HG03457 (cell line): ENCODE results near the gene SLC12A8.
"Not testable (repeated sequence)": the region's sequence is repeated elsewhere in the genome, so short reads cannot be mapped to it uniquely, and the experiment has no call there.

ENCODE experiments used
- ATAC-seq: cut with Tn5 transposase; IDR thresholded peaks from one replicate; pipeline ENCODE4 v1.9.1; 2021; ENCODE audit warnings: moderate number of reproducible peaks; ENCODE audit not compliant: unreplicated experiment

Gene SLC12A8

GRCh38 chr3:125116311-125117080 is 96.1 kb downstream of the SLC12A8 start:
- no peak for ATAC-seq

- ATAC-seq: no peak
Measured at GRCh38 chr3:125115640-125116039, 96.9 kb downstream of the SLC12A8 start.

GRCh38 chr3:125112981-125113380 is 99.6 kb downstream of the SLC12A8 start:
- no peak for ATAC-seq

GRCh38 chr3:125110876-125111480 is 101.6 kb downstream of the SLC12A8 start:
- no peak for ATAC-seq

- ATAC-seq: no peak
Measured at GRCh38 chr3:125110016-125110875, 102.3 kb downstream of the SLC12A8 start.

- ATAC-seq: no peak
Measured at GRCh38 chr3:125109536-125109925, 103.0 kb downstream of the SLC12A8 start.

- no peak for ATAC-seq
Measured at GRCh38 chr3:125108833-125109535, 103.6 kb downstream of the SLC12A8 start.

- peak; percentile 42 for ATAC-seq
Measured at GRCh38 chr3:125107861-125108567, 104.5 kb downstream of the SLC12A8 start.

- no peak for ATAC-seq
Measured at GRCh38 chr3:125107363-125107762, 105.2 kb downstream of the SLC12A8 start.

- ATAC-seq: no peak
Measured at GRCh38 chr3:125105116-125105515, 107.4 kb downstream of the SLC12A8 start.

GRCh38 chr3:125104639-125105038 is 107.9 kb downstream of the SLC12A8 start:
- ATAC-seq: no peak

GRCh38 chr3:125103406-125103805 is 109.1 kb downstream of the SLC12A8 start:
- no peak for ATAC-seq

- no peak for ATAC-seq
Measured at GRCh38 chr3:125102470-125102869, 110.1 kb downstream of the SLC12A8 start.

GRCh38 chr3:125098611-125099291 is 113.8 kb downstream of the SLC12A8 start:
- no peak for ATAC-seq

GRCh38 chr3:125090649-125091048 is 121.9 kb downstream of the SLC12A8 start:
- ATAC-seq: no peak

- no peak for ATAC-seq
Measured at GRCh38 chr3:125087768-125088391, 124.7 kb downstream of the SLC12A8 start.

GRCh38 chr3:125085166-125085565 is 127.4 kb downstream of the SLC12A8 start:
- no peak for ATAC-seq

GRCh38 chr3:125083776-125084175 is 128.8 kb downstream of the SLC12A8 start:
- no peak for ATAC-seq

- ATAC-seq: not testable (repeated sequence)
Measured at GRCh38 chr3:125082339-125082738, 130.2 kb downstream of the SLC12A8 start.
